Stimulated activated CD8-positive, alpha-beta memory T cell treated with anti-CD3 and anti-CD28 coated beads, Interleukin-4, amount 100 ng/mL, for 24 hours (primary cell): Measurements from ENCODE around the gene GLMP.
A peak's percentile ranks its signal among the peaks of the same experiment; 100 is the strongest.
"Not testable (repeated sequence)": the region's sequence is repeated elsewhere in the genome, so short reads cannot be mapped to it uniquely, and the experiment has no call there.

Experiments used
- DNase-seq: peaks from one replicate; pipeline ENCODE4 v3.0.0-alpha.2; 2020; ENCODE audit warnings: low read depth

Gene GLMP, protein sequence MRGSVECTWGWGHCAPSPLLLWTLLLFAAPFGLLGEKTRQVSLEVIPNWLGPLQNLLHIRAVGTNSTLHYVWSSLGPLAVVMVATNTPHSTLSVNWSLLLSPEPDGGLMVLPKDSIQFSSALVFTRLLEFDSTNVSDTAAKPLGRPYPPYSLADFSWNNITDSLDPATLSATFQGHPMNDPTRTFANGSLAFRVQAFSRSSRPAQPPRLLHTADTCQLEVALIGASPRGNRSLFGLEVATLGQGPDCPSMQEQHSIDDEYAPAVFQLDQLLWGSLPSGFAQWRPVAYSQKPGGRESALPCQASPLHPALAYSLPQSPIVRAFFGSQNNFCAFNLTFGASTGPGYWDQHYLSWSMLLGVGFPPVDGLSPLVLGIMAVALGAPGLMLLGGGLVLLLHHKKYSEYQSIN

DNA sequence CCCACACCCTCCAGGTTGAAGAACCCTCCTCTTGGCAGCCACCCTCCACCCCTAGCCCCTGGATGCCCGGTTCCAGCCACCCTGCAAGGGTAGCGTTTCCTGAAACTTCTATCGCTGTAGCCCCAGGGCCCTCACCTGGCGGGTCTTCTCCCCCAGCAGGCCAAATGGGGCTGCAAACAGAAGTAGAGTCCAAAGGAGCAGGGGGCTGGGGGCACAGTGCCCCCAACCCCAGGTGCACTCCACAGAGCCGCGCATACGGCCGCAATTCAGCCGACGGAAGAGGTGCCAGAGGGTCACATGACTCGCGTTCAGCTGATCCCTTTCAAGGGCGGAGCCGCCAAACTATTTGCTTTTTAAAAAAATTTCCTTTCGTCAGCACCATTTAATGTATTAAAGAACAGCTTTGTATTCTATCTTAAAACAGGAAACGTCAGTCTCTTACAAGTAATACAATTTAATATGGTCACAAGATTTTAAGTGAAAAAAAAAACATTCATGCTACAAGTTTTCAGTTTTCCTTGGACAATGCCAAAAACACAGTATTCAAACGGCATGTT, at the start of gene GLMP:
GLMP (minus strand) TSS at position 289 of the 557 bp plus-strand sequence; CDS start at position 255, 34 bp downstream.
- peak; percentile 41 for DNase-seq

DNA sequence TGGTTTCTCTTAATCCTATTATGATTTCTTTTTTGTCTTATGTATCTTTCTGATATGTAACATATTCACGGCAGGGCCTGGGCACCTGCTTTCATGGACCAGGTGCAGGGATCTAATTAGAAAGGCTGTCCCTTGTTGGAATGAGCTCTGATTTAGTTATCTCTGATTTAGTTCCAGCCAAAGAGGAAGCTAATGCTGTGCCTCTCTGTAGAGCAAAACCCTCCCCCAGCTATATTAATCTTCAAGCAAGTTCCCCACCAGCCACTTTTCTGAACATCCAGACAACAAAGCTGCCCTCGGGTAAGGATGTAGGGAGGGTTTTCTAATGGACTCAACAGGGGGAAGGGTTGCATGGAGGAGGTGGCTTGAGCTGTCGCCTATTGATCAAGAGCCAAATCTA, 48.9 kb upstream of the GLMP start:
- DNase-seq = no peak

DNA sequence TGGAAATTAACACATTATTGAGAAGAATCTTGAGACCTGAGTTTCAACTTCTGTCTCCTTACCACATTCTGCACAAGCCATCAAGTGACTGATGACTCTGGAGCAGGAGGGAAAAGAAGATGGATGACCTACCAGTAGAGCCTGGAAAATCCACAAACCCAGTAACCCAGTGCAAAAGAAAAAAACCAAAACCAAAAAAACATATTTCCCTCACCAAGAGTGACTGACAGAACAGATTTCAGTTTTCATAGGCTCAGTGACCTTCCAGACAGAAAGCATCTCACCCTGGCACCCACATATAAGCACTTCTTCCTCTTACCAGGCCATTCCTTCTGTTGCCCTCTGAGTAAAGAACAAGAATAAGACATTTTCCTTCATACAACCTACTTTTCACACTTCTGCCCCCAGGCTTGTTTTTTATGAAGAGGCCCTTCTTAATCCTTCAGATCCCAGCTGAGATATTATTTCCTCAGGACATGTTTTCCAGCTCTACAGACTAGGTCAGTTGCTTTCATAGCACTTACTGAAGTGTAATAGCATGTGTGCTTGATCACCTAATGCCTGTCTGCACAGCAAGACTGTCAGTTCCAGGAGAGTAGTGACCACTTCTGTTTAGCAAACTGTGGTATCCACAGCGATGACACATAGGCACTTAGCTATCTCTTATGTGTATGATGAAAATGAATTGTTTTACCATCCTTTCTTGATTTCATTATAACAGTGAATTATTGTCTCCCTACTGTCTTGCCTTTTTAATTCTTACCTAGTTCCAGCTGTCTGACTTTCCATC, 46.9 kb upstream of the GLMP start:
- DNase-seq = no peak

DNA sequence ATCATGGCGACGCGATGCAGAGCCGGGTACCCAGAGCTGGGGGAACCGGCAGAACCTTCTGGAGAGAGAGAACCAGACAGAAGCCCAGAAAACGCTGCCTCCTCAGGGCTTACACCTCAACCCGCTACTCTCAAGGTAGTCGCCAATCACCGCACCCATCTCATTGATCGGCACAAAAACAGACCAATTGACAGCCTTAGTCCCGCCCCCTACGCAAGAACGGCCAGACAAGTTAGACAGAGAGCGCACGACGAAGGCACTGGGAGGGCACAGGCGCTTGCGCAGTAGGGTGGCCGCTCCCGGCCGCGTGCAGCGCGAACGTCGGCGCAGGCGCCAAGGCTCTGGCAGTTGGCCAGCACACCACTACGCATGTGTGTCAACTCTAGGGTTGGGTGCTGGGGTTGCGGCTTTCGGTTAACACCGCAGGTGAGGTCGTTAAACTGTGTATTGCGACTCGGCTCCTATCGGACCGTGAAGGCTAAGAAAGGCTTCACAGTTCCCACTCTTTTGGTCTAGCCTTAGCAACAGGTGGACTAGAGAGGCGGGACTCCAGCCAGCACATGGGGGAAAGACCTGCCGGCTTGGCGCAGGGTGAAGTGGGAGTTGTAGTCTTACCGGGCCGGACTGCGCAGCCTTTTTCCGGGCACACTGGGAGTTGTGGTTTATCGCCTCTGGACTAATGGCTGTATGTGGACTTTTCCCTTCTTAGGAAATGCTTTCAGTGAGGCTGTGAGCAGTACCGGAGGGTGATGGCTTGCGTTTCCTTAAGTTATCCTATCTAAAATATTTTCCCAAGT, 42.9 kb upstream of the GLMP start, which contains the start of the genes CCT3 and TSACC:
CCT3 (minus strand) TSS at position 113 of the 797 bp plus-strand sequence; CDS start at position 5, 108 bp downstream.
TSACC (plus strand) TSS at position 347 of the 797 bp plus-strand sequence. CDS start 1,232 bp downstream, outside the sequence.
- DNase-seq = peak; percentile 99

DNA sequence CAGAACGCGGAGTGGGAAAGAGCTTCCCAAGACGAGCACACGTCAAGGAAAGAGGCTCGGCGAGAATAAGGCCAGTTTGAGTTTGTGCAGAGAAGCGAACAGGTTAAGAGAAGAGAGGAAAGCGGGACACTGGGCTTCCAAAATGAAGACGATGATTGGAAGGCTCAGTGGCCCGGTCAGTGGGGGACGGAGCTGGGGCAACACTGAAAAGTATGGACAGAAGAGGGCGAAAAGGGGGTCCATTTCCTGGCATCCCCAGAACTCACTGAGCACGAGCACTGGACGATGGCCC, 42.4 kb upstream of the GLMP start:
- no peak for DNase-seq

DNA sequence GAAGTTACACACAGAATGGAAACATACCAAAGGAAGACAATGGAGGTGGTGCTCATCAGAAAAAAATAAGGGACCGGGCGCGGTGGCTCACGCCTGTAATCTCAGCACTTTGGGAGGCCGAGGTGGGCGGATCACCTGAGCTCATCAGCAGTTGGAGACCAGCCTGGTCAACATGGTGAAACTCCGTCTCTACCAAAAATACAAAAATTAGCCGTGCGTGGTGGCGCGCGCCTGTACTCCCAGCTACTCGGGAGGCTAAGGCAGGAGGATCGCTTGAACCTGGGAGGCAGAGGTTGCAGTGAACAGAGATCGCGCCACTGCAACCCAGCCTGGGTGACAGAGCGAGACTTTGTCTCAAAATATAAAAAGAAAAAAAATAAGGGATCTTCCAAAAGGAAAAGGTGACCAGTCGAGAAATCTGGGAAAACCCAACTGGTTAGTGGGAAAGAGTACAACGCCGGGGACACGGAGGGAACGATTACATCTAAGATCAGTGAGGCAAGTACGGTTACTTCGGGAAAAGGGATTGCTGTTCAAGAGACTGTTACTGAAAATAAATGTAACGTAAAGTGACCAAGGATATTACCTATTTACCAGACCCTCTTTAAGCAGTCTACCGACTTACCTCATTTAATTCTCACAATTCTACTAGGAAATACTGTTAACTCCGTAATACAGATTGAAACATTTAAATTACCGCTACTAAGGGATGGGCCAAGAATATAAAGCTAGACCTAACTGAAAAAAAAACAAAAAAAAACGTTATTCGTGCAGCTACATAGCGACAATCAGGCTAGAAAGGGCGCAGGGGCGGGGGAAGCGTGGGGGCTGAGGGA, 41.8 kb upstream of the GLMP start:
- no peak for DNase-seq

DNA sequence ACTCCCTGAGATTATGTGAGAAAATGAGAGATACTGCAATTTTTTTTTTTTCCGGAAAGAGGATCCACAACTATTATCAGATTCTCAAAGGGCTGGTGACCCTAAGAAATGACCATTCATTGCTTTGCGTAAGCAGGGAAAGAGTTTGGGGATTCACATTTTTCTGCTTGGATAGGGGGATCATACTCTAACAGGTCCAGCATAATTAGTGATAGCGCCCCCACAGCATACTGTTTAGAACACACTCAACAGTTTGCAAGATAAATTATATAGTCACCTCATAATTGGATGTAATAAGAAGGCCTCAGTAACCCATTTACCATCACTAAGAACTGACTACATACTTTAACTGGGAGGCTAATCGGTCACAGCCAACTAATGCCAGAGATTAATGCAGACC, 40.8 kb upstream of the GLMP start:
- DNase-seq = no peak

DNA sequence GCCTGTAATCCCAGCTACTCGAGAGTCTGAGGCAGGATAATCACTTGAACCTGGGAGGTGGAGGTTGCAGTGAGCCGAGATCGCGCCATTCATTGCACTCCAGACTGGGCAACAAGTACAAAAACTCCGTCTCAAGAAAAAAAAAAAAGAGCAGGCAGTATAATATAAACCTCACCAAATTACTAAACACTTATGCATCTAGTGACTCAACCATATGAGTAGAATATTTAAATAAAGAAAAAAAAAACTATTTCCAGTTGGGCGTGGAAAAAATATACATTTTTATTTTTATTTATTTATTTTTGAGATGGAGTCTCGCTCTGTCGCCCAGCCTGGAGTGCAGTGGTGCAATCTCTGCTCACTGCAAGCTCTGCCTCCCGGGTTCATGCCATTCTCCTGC, 27.7 kb upstream of the GLMP start:
- DNase-seq = not testable (repeated sequence)

DNA sequence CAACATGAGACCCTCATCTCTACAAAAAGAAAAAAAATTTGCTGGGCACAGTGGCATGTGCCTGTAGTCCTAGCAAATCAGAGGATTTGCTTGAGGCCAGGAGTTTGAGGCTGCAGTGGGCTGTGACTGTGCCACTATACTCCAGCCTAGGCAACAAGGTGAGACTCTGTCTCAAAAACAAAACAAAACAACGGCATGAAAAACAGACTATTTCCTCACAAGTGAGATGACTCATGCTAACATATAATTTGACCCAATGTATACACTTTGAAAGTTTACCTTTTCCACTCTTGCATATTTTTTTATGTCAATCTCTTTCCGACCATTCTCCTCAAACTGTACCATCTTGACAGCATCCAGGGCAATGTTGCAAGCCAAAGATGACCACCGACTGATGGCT, 25.1 kb upstream of the GLMP start:
- DNase-seq = no peak

DNA sequence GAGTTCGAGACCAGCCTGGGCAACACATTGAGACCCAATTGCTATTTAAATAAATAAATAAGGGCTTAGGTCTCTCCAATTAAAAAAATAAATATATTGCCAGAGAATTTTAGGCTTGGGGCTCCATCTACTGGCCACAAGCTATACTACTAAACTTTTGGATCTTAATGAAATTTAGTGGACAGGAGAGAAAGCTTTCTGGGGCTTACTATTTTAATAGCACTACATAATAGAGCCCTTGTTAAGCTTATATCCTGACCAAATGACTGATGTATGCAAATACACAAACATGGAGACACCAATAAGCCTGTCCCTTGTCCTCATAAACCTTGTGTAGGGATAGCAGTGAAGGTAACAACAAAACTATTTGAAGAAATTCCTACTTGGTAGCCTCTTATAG, 24.2 kb upstream of the GLMP start:
- DNase-seq = no peak

DNA sequence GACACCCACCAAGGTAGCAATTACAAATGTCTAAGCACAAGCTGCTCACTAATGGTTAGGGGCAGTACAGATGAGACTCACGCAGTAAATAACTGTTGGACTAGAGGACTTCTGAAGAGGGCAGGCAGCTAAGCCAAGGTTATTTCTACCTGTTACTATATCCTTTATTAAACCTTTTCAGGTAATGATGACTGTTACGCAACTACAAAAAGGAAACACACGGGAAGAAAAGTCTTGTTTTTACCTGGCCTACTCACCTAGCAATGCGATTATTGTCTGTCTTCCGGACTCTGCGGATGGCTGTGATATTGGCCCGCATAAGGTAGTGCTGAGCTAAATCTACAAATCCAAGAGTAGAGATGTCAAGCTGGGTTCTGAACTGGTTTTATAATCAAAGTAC, 21.4 kb upstream of the GLMP start:
- DNase-seq = no peak

DNA sequence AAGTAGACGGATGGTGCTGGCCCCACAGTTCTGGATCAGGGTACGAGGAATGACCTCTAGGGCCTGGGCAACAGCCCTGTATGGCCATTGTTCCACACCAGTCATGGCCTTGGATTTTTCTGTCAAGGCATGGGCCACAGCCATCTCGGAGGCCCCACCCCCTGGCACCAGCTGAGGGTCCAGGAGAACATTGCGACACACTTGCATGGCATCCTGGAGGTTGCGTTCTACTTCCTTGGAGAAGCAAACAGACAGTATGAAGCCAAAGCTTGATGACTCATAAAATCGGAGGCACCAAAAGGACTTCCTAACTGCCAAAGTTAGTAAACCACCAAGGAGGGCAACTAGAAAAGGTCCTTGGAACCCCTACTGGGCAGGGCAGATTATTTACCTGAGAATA, 15.5 kb upstream of the GLMP start:
- no peak for DNase-seq

DNA sequence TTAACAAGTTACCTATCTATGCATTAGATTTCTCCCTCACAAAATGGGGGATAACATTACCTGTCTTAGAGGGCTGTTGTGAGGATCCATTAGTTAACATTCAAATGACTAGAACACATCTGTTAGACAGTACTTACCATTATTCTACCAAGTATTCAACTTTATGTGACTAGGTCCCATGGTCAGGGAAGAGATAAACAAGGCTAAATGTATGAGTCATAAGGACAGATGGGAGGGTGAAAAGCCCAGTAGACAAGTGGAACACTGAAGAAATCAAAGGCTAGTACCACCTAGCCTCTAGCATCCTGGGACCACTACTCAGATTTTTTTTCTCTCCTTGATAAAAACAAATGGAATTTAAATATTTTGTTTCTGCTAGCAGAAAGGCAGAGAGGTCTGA, 12.6 kb upstream of the GLMP start:
- no peak for DNase-seq

DNA sequence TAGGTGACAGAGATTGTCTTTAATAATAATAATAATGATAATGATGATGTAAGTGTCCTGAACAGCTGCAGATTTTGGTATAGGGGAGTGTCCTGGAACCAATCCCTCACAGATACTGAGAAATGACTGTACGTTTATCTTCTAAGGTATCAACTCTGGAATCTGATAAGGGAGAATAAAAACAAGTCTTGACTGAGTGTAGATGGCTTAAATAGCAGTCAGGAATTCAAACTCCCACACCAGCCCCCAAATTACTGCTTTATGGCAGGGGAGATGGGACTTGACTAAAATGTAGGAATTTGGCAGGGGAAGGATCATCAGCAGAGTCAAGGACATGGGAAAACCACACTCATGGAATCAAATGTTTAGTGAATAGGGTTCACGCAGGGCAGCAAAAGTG, 9.7 kb upstream of the GLMP start:
- DNase-seq = no peak

DNA sequence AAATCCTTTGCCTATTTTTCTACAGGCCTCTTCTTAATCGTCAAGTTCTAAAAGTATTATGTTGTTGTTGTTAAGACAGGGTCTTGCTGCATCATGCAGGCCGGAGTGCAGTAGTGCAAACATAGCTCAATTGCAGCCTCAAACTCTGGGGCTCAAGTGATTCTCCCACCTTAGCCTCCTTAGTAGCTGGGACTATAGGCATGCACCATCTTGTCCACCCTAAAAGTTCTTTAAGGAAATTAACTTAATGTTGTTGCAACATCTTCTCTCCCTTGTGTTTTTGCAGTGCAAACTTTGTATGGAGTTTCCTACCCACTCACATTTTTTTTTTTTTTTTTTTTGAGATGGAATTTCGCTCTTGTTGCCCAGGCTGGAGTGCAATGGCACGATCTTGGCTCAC, 7.8 kb upstream of the GLMP start:
- no peak for DNase-seq

DNA sequence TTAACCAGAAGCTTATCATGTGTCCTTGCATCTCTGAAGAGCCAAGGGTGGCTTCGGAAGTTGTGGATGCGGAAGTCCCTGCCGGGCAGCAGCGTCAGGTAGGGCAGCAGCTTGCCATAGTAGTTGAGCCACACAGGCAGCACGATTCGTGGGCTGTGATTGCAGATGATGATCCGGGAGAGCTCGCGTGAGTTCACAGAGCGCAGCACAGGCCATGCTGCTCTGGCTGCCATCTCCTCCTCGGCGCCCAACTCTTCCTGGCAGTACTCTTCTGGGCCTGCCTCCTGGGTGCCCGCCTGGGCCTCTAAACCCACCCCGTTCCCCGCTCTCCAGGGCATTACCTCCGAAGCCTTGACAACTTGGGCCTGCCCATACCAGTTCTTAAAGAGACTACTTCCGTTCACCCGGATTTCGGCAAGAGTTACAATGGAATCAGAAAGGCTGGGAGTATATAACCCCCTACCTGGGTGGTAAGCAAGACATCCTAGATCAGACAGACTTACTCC, 3.4 kb upstream of the GLMP start, which contains the start of gene VHLL:
VHLL (minus strand) TSS at position 456 of the 506 bp plus-strand sequence; CDS start at position 338, 118 bp downstream.
- no peak for DNase-seq

DNA sequence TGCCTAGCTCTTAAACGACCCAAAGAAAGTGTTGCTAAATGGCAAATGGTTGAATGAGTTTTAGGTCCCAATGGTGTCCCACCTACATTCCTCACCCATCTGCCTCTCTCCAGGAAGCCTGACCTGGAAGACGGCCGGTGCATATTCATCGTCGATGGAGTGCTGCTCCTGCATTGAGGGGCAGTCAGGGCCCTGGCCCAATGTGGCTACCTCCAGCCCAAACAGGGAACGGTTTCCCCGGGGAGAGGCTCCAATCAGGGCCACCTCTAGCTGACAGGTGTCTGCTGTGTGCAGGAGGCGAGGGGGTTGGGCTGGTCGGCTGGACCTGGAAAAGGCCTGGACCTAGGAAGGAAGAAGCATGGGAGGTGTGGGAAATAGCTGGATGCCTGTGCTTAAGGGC, 1.6 kb downstream of the GLMP start:
- DNase-seq = no peak

DNA sequence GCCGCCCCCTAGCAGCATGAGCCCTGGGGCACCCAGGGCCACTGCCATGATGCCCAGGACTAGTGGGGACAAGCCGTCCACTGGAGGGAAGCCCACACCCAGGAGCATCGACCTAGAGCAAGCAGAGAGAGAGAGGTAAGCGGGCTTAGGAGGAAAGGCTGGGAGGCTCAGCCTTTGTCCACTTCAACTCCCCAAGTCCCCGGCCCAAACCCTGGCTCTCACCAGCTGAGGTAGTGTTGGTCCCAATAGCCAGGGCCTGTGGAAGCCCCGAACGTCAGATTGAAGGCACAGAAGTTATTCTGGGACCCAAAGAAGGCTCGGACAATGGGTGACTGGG, 2.4 kb downstream of the GLMP start:
- DNase-seq = no peak

DNA sequence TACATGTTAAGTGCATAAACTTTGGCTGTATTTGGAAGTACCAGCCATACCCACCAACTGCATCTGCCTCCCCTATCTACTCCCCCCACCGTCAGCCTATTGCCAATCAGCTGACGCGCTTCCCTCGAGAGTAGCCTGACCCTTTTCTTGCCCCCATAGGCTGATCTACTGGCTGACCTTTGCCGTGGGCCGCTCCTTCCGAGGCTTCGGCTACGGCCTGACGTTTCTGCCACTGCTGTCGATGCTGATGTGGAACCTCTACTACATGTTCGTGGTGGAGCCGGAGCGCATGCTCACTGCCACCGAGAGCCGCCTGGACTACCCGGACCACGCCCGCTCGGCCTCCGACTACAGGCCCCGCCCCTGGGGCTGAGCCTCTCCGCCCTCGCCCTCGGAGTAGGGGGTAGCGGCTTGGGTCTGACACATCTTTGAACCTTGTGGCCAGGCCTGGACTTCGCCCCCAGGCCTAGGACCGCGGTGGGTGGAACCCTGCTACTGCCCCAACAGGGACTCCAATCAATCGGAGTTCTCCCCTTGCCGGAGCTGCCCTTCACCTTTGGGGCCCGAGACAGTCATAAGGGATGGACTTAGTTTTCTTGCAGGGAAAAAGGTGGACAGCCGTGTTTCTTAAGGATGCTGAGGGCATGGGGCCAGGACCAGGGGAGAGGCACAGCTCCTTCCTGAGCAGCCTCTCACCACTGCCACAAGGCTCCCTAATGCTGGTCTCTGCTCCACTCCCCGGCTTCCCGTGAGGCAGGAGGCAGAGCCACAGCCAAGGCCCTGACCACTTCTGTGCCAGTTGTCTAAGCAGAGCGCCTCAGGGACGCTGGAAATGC, 4.0 kb downstream of the GLMP start:
- peak; percentile 24 for DNase-seq

DNA sequence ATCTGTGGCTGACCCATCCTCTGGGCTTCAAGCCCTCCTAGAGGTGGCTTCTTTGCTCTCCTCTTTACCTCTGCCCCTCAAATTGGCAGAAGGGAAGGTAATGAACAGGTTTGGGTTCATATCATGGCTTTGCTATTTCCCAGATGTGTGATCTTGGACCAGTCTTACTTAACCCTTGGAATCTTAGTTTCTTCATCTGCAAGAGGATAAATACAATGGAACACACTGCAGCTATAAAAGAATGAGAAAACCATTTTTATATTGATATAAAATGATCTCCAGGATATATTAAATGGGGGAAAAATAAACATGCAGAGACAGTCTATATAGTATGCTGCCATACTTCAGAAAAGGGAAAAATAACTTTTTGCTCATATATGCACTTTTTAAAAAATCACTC, 5.6 kb downstream of the GLMP start:
- DNase-seq = no peak
